Neutrophil (primary cell): ENCODE measurements around the gene KCNB1.

ENCODE experiments used
- H3K27ac ChIP-seq: fragments of 200-600 bp; sonication (generic); 2 replicates; pipeline ENCODE4 v1.5.1; 2016; ENCODE audit warnings: mild to moderate bottlenecking, moderate library complexity
- H3K27me3 ChIP-seq: fragments of 200-600 bp; sonication (generic); 2 replicates; pipeline ENCODE4 v1.6.0; 2016; ENCODE audit warnings: mild to moderate bottlenecking
- H3K36me3 ChIP-seq: fragments of 200-600 bp; sonication (generic); 2 replicates; pipeline ENCODE4 v1.5.1; 2017
- H3K4me1 ChIP-seq, 2 experiments: fragments of 200-600 bp in 1 of 2; sonication (generic) in 1 of 2; 1 replicate in 1 of 2; 2 replicates in 1 of 2; pipeline versions ENCODE4 v1.5.1 to v1.6.1; 2013 to 2016; ENCODE audit warnings: low read depth in 1 of 2, low read length in 1 of 2, mild to moderate bottlenecking in 1 of 2, moderate library complexity in 1 of 2; ENCODE audit not compliant: control insufficient read depth in 1 of 2, insufficient read depth in 1 of 2
- H3K4me3 ChIP-seq, 2 experiments: fragments of 200-600 bp in 1 of 2; sonication (generic) in 1 of 2; 1 replicate in 1 of 2; 2 replicates in 1 of 2; pipeline ENCODE4 v1.5.1; 2013 to 2016; ENCODE audit warnings: low read depth in 1 of 2, low read length in 1 of 2, mild to moderate bottlenecking in 1 of 2, moderate library complexity in 1 of 2
- H3K9me3 ChIP-seq: fragments of 200-600 bp; sonication (generic); 2 replicates; pipeline ENCODE4 v1.5.1; 2016
- TF ChIP-seq, protein P1 (sequence below): fragments of 200-600 bp; sonication (generic); IDR thresholded peaks from 2 replicates; pipeline ENCODE4 v1.5.1; 2016; ENCODE audit warnings: antibody characterized with exemption

Gene KCNB1

DNA sequence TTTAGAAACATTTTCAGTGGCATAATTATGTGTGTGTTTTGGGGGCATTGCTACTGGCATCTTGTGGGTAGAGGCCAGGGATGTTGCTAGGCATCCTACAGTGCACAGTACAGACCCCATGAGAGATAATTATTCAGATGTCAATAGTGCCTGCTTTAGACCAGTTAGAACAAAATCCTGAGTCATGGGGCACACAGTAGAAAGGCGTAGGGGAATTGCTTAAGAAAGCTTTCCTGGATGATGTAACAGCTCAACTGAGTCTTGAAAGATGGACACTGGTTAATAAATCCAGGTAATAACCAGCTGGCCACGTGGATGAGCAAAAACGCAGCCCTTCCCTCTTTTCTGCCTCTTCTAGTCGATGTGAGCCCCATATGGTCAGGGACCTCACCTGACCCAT is 51.1 kb downstream of the KCNB1 start:
- peaks cover 8% of the 10 kb centered on the region for H3K27me3 ChIP-seq
- TF ChIP-seq, protein P1, sequence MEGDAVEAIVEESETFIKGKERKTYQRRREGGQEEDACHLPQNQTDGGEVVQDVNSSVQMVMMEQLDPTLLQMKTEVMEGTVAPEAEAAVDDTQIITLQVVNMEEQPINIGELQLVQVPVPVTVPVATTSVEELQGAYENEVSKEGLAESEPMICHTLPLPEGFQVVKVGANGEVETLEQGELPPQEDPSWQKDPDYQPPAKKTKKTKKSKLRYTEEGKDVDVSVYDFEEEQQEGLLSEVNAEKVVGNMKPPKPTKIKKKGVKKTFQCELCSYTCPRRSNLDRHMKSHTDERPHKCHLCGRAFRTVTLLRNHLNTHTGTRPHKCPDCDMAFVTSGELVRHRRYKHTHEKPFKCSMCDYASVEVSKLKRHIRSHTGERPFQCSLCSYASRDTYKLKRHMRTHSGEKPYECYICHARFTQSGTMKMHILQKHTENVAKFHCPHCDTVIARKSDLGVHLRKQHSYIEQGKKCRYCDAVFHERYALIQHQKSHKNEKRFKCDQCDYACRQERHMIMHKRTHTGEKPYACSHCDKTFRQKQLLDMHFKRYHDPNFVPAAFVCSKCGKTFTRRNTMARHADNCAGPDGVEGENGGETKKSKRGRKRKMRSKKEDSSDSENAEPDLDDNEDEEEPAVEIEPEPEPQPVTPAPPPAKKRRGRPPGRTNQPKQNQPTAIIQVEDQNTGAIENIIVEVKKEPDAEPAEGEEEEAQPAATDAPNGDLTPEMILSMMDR: no peak
- peaks cover 5 to 7% of the 10 kb centered on the region in 2 experiments for H3K4me1 ChIP-seq
- no peak overlapping the region for H3K27ac ChIP-seq
- H3K4me3 ChIP-seq: no peak overlapping the region
- H3K36me3 ChIP-seq: no peaks in the 10 kb centered on the region
- H3K9me3 ChIP-seq: no peaks in the 10 kb centered on the region

DNA sequence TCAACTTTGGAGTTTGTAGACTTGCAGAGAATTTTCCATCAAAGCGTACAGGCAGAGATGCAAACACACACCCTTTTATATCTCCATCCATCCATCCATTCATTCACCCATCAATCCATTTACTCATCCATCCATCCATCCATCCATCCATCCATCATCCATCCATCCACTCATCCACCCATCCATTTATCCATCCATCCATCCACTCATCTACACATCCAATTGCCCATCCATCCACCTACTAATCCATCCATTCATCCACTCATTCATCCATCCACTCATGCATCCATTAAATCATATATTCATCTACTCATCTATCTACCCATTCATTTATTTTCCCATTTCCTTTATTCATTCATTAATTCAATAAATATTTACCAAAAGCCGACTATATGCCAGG is 52.1 kb downstream of the KCNB1 start:
- Histone ChIP-seq H3K4me1 (peaks cover 5 to 7% of the 10 kb centered on the region in 2 experiments), H3K9me3 (no peaks in the 10 kb centered on the region), H3K27me3 (peaks cover 8% of the 10 kb centered on the region), H3K27ac (no peak overlapping the region), H3K36me3 (no peaks in the 10 kb centered on the region), H3K4me3 (no peak overlapping the region)
- TF ChIP-seq, protein P1: no peak

DNA sequence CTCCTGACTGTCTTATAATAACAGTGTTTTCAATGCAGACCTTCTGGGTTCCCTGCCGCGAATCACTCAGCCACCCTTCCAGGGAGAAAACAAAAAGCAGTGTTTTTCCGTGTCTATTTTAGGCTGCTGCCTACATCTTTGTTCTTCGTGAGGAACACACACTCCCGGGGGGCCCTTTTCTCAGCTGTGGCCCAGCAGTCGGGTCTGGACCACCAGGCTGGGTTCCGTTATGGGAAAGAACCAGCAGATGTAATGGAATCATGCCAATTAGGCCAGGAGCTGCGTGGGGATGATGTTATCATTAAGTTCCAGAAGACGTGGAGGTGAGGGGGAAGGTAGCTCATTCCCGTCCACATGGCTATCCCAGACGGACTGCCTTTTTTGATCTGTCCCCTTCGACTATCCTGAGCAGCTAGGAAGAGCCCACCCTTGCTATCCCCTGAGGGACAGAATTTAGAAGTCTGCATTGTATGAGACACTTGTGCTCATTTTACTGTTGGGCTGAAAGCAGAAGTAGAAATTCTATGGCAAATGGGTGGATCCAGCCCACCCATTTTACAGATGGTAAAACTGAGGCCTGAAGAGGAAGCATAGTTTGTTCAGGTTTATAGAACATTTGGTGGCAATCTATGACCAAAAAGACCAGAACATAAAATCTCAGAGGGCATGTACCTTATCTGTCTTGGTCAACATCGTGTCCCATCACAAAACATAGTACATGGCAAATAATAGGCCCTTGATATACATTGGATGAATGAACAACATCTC is 54.5 kb downstream of the KCNB1 start:
- H3K27me3 ChIP-seq: peaks cover 26% of the 10 kb centered on the region
- TF ChIP-seq, protein P1: no peak
- no peaks in the 10 kb centered on the region for H3K36me3 ChIP-seq
- H3K9me3 ChIP-seq: no peaks in the 10 kb centered on the region
- H3K4me3 ChIP-seq: no peak overlapping the region
- H3K27ac ChIP-seq: no peak overlapping the region
- peaks cover 5 to 7% of the 10 kb centered on the region in 2 experiments for H3K4me1 ChIP-seq

DNA sequence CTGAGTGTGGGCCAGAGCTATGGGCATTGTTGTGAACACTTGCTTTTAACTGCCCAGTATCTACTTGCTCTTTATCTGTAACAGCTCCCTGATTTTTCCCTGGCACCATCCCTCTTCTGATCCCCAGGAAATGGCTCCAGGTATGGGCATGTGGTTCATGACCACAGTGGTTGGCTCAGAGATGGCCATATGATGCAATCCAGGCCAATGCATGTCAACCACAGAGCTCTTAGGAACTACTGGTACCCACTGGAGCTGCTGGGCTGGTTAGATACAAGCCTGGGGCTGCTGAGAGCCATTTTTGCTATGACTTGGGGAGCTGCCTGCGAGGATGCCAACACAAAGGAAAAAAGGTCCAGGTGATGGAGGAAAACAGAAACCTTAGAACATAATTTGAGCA is 55.6 kb downstream of the KCNB1 start:
- TF ChIP-seq, protein P1: no peak
- no peaks in the 10 kb centered on the region for H3K36me3 ChIP-seq
- no peak overlapping the region for H3K4me3 ChIP-seq
- H3K9me3 ChIP-seq: no peaks in the 10 kb centered on the region
- H3K27me3 ChIP-seq: peaks cover 26% of the 10 kb centered on the region
- H3K4me1 ChIP-seq: peaks cover 5 to 7% of the 10 kb centered on the region in 2 experiments
- H3K27ac ChIP-seq: no peak overlapping the region

DNA sequence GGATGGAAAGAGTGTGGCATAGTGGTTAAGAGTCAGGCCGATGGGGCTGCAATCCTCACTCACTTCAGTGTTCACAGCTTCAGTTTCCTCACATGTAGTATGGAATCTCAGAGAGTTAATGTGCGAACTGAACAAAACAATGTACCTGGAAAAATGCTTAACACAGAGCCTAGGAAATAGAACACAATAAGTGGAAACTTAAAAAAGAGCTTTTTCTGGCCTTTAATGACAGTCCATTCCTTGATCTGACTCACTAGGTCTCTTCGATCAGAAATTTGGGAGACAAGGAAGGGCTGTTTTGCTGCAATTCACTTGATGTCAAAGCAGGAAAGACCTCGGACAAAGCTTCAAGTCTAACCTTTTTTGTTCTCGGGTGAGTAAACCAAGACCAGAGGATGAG is 56.1 kb downstream of the KCNB1 start:
- TF ChIP-seq, protein P1: no peak
- Histone ChIP-seq H3K27ac (no peak overlapping the region), H3K4me3 (no peak overlapping the region), H3K27me3 (peaks cover 26% of the 10 kb centered on the region), H3K9me3 (no peaks in the 10 kb centered on the region), H3K36me3 (no peaks in the 10 kb centered on the region), H3K4me1 (peaks cover 4 to 5% of the 10 kb centered on the region in 2 experiments)
